Forelimb muscle (tissue), 1 donor: ENCODE measurements around the gene SEC61A1. TPM values are rescaled to one million over a fixed set of nuclear protein-coding genes. Genes with fewer than 3 reads are reported as not detected.

Experiments used
- DNase-seq: peaks from one replicate; pipeline ENCODE4 v3.0.0-alpha.2; 2013; ENCODE audit warnings: low read depth
- polyA plus RNA-seq: library from polyadenylated mRNA; unstranded; fragments of 120-200 nt; gene quantifications from one replicate; pipeline ENCODE4 v1.2.1, GENCODE V29; 2013; ENCODE audit not compliant: insufficient read length

SEC61A1 gene
- polyA plus RNA-seq, 1 donor, result 97.1 TPM

- DNase-seq, result no peak
Measured at GRCh38 chr3:128077665-128078064, 25.4 kb downstream of the SEC61A1 start.

DNA sequence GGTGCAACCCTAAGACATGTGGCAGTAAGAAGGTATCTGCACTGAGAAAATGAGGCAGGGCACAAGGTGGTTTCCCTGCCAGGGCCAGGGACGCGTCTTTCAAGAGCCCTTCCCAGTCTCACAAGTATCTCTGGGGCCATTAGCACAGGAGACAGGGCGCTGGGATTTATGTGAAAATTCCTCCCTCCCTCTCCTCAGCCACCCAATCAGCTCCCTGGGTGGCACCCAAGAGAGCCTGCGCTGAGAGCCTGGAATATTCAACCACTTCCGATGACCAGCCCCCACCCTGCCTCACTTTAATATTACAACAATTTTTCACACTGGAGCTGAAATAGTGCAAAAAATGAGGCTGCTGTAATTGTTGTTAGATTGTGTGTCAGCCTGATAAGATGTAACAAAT is 26.1 kb downstream of the SEC61A1 start:
- DNase-seq, result no peak

DNA sequence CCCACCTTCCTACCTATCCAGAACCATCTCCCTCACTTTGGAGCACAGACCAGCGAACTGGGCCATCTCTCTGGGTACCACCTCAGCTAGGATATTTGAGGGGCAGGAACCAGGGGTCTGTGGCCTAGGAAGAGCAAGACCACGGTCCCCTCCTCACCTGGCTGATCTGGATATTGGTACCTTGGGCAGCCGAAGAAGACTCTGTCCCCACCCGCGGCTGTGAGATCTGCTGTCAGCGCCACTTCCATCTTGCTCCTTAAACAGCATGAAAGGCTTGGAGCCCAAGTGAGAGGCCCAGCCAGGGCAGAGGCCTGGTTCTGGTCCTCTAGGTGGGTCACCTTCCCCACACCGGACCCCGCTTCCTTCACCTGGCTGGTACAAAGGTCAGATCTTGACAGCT is 26.6 kb downstream of the SEC61A1 start:
- no peak for DNase-seq

DNA sequence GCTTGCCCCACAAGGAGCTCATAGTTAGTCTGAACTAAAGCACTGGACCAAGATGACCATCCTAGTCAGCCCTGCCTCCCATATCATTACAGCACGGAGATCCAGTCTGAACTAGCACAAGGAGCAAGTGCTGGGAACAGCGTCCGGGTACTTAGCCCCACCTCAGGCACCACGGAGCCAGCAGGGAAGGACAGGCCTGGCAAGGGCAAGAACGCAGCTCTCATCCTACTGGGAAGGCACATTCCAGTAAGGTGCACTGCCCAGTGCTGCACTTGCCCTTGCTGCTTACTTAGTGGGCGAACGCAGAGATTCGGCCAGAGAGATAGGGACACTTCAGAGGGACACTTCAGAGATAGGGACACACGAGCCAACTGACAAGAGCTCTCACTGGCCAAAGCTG is 27.6 kb downstream of the SEC61A1 start:
- no peak for DNase-seq

DNA sequence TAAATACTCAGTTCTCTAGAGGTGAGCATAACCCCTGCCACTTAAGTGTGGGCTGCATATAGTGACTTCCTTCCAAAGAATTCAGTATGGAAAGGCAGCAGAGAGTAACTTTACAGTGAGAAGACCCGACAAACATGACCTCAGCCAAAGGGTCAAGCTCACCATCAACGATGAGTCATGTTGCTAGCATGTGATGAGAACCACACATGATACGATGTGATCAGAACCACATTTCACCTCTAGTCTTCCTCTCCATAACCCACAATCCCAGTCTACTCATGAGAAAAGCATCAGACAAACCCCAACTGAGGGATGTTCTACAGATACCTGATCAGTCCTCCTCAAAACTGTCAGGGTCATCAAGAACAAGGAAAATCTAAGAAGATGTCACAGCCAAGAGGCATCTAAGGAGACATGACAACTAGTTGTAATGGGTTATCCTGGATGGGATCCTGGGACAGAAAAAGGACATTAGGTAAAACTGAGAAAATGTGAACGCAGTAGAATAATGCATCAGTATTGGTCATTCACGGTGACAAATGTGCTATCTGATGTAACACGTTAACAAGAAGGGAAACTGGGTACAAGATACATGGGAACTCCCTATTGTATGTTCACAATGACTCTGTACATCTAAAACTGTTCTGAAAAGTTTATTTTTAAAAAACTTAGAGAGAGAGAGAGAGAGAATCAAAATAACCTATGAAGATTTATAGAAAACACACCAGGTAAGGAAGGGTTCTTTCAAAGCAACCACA is 28.3 kb downstream of the SEC61A1 start:
- DNase-seq, result no peak

DNA sequence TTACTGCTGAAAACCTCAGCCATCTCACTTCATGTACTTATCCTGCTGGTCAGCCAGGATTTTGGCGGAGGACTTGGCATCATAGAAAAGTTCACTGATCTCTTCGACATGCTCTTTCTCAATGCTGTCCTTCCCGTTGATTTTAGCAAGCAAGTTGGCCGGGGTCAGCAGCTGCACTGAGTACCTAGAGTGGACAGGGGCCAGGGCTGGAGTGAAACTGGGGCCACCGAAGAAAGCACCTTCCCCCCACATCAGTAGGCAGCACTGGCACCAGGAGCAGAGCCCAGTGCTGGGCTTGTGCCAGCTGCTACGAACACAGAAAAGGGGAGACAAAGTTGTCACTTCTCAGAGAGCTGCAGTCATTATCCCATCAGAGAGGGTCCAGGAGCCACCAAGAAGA is 29.0 kb downstream of the SEC61A1 start:
- DNase-seq, result no peak

GRCh38 chr3:128081846-128082245 is 29.6 kb downstream of the SEC61A1 start:
- no peak for DNase-seq

- DNase-seq, result no peak
Measured at GRCh38 chr3:128082546-128082945, 30.3 kb downstream of the SEC61A1 start.

GRCh38 chr3:128083396-128083795 is 31.2 kb downstream of the SEC61A1 start:
- DNase-seq, result no peak

DNA sequence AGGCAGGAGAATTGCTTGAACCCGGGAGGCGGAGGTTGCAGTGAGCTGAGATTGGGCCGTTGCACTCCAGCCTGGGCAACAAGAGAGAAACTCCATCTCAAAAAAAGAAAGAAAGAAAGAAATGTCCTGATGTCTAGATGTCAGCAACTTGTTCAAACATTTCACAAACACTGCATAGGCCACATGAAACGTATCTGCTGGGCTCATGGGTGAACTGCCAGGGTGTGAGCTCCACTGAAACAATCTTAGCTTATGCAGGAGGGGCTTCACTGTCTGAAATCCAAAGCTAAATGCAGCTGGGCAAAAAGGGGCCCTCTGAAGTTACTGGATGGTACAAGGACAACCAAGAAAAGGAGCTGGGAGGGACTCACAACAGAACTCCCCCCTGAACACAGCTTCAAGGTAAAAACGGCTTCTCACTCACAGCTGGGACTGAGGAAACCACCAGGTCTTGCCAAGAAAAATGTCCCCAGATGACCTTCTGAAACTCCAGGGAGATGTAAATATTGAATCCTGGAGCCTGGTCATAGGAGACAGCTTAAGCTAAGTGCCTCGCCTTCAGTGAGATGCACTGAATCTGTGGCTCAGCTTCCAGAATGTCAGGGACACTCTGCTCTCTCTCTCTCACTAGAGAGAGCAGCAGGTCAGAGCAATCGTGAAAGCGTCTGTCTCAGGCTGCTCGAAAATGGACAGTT is 31.9 kb downstream of the SEC61A1 start:
- no peak for DNase-seq

DNA sequence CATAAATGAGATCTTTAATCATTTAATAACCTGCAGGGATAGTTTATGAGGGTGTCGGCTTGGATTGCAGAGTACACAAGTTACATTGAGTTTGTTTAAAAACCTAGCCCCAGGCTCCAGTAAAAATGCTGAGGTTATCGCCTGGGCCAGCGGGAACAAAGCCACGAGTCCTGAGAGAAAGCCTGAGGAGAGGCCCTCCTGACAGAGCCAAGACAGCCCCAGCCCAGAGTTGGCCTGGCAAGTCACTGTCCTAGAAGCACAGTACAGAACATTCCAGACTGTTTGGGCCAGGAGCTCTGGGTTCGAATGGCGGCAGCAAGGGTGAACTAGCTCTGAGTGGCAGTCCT is 32.4 kb downstream of the SEC61A1 start:
- no peak for DNase-seq

GRCh38 chr3:128089135-128089534 is 36.9 kb downstream of the SEC61A1 start:
- no peak for DNase-seq

DNA sequence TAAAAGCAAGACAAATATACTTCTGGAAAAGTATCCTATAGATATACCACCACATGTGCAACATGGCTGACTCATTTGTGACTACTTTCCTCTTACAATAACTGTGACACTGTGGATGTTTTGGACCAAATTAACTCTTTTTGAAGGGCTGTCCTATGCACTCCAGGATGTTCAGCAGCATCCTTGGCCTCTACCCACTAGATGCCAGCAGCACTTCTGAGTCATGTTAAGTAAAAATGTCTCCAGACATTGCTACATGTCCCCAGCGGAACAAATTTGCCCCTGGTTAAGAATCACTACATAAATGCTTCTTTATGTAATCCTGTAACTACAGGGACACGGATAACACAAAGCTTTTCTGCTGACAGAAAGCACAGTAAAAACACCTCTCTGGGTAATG is 39.3 kb downstream of the SEC61A1 start:
- no peak for DNase-seq

- DNase-seq, result no peak
Measured at GRCh38 chr3:128094295-128095151, 42.3 kb downstream of the SEC61A1 start.

- peak; percentile 19 for DNase-seq
Measured at GRCh38 chr3:128095222-128095703, 43.0 kb downstream of the SEC61A1 start.

DNA sequence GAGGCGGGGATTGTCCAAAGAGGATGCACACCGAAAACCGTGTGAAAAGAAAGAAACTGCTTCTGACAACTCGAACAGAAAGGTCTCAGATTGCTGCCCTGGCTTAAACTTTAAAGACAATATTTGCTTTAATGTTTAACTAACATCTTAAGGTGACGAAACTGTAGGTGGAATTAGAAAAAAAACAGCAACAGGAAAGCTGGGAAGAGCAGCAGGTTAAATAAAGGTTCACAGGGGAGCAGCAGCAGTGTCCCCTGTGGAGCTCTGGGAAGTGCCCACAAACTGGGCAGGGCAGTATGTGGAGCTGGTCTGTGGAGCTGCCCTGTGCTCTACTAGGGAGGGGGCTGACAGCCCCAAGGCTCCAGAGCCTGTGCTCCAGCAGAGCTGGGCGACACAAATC is 46.0 kb downstream of the SEC61A1 start:
- no peak for DNase-seq

- no peak for DNase-seq
Measured at GRCh38 chr3:128100161-128100560, 47.9 kb downstream of the SEC61A1 start.

- DNase-seq, result no peak
Measured at GRCh38 chr3:128100638-128101037, 48.4 kb downstream of the SEC61A1 start.

DNA sequence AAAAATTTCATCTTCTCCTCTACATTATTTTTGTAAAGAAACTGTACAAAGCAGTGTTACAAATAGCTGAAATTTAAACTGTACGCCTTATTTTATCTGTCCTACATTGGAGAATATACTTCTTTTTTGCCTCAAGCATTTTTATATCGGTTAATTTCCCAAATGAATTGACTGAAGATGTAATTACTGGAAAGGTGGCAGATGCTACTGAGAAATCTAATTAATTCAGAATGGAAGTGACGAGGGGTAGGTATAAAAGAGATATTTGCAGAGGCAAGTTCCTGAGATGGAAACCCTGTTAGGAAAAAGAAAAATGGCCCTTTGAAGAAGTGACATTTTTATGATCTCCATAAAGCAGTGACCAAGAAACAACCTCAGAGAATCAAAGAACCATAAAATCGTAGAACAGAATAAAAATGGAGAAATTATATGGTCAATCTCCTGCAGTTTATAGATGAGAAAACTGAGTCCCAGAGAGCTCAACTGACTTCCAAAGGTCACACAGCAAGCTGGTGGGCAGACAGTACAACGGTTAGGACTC is 51.0 kb downstream of the SEC61A1 start:
- no peak for DNase-seq

DNA sequence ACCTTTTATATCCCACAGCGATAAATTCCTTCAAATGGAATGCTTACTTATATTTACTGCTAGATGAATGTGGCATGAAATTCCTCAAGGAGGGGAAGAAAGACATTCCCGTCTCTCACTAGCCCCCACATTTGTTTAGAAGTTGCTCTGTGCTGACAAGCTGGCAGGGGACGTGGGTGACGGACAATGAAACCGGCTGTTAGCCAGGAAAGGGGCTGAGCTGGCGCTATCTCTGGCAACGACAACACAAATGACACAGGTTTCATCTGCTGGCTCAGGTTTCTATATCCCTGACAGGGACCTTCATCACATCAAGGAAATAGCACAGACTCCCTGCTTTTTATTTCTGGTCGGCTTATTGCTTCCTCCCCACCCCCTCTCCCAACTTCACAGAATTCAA is 55.6 kb downstream of the SEC61A1 start:
- DNase-seq, result no peak

DNA sequence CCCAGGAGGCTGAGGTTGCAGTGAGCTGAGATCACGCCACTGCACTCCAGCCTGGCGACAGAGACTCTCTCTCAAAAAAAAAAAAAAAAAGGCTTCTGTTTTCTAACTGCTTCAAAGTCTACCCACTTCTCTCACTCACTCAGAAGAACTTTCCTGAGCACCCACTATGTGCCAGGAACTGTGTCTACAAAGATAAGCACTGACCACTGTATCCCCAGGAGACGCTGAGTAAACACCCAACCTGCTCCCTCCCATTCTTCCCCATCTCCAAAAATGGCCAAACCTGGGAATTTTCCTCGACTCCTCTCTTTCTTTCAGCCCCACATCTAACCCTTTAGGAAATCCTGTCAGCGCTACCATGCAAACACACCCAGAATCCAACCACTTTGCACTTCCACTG is 58.9 kb downstream of the SEC61A1 start:
- no peak for DNase-seq

DNA sequence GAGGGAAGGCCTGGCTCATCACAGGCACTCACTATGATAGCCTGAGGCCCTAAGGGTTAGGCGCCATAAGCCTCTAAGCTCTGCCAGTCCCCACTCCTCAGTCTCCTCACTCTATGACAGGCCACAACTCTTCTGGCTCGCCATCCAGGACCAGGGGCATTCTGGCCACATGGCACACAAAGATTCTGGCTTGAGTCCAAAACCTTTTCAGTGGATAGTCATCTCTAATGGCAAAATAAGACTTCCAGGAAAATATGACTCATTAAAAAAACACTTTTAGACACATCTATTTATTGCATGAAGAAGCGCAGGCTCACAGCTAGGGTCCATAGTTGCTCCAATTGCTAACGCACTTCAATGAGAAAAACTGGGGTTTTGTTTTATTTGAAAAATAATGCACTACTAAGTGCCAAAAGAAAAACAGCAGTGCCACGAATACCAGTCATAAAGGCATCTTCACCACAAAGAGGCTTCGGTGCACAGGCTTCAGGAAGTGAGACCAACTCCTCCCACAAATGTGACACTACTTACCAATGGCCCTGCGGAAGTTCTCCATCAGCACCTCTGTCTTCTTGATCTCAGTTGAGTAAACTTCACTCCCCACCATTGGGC is 60.2 kb downstream of the SEC61A1 start:
- no peak for DNase-seq
